Measurements from ENCODE around the gene MSH3. TPM values are rescaled to one million over a fixed set of nuclear protein-coding genes. Genes with fewer than 3 reads are reported as not detected.

Gene MSH3
- total and polyA plus RNA-seq, 2 of the 8 experiments (the other 6 are each of a cell fraction or from before 2014, with no cell fraction given) = 3.6 to 22.6 TPM

DNA sequence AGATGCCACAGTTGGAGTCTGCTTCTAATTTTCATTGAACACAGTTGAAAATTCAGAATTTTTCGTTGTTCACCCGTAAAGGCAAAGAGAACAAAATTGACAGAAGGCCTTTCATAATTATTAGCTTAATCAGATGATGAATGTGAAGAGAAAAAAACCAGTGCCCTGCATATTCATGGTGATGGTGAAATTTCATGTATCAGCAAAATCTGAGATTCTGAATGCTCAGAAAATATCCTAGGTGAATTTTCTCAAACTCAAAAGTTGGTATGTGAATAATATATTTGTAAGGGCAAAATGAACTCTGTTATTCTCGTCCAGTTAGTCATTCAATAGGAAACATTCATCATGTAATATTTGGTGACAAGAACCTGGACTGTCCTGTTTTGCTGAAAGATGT lies 136.2 kb downstream of the MSH3 start:
- DNase-seq (ENCODE audit: low read depth in 1 of 2, low spot score in 2 of 2) = no peak
- H3K79me2 ChIP-seq (ENCODE audit: control insufficient read depth in 1 of 2, insufficient read depth in 2 of 2, low read length in 2 of 2) = no peaks in the 10 kb centered on the region
- H2BK12ac ChIP-seq (ENCODE audit: low read depth, low read length) = no peak overlapping the region
- H3K27ac ChIP-seq (ENCODE audit: low read depth, low read length) = no peak overlapping the region
- H4K5ac ChIP-seq (ENCODE audit: insufficient read length, low read depth, low read length) = no peak overlapping the region
- H4K8ac ChIP-seq (ENCODE audit: extremely low read depth, insufficient read depth, low read length) = no peak overlapping the region
- no peak overlapping the region for H4K91ac ChIP-seq (replicated peaks; ENCODE audit: insufficient read length, low read length)
- ChIA-PET CTCF (ENCODE audit: partially characterized antibody) (interaction anchor here (0.6 to 1.1 kb wide), 3 partner anchors 10 to 375 kb away, joined by 3 read pairs; no protein-coding TSS in a partner anchor), POLR2A (ENCODE audit: partially characterized antibody) (no interaction called here)
- no peak overlapping the region for H2BK5ac ChIP-seq (ENCODE audit: low read depth, low read length)
- H3K4me3 ChIP-seq (ENCODE audit: extremely low read depth in 1 of 4, insufficient read depth in 2 of 4, low read depth in 3 of 4, low read length in 4 of 4) = no peak overlapping the region
- H3K23me2 ChIP-seq (ENCODE audit: low read depth, low read length) = no peaks in the 10 kb centered on the region
- WGBS, 2 experiments (ENCODE audit: extremely low coverage in 1 of 2, insufficient coverage in 1 of 2, insufficient read length in 1 of 2, insufficient replicate concordance in 2 of 2, low coverage in 1 of 2, low lambda C conversion rate in 2 of 2, missing lambda C conversion rate in 1 of 2) = 82% methylated on average over 3 of the region's 3 CpGs; no CpG with 5 or more reads in 1 of the 2 experiments
- H3K4ac ChIP-seq (replicated peaks; ENCODE audit: insufficient read length, low read depth, low read length) = no peak overlapping the region
- no peak overlapping the region for H3K14ac ChIP-seq (ENCODE audit: insufficient read length)
- no peak overlapping the region for H2AFZ ChIP-seq (ENCODE audit: low read length)
- H3K4me1 ChIP-seq (replicated peaks in 1 of 4; ENCODE audit: control insufficient read depth in 3 of 4, insufficient read depth in 4 of 4, low read length in 3 of 4) = peaks cover 0 to 5% (median 0%) of the 10 kb centered on the region in 4 experiments; a peak in 1 of 7 replicates
- H2BK120ac ChIP-seq (replicated peaks; ENCODE audit: low read depth, low read length) = no peak overlapping the region
- no peaks in the 10 kb centered on the region for H3K9me3 ChIP-seq (ENCODE audit: insufficient read depth in 2 of 2, low read depth in 1 of 2, low read length in 1 of 2)
- no peak overlapping the region for H2BK20ac ChIP-seq (ENCODE audit: low read length)
- H3K4me2 ChIP-seq (ENCODE audit: insufficient read depth in 1 of 2, low read depth in 2 of 2, low read length in 2 of 2) = no peak overlapping the region
- no peak overlapping the region for H3K56ac ChIP-seq (replicated peaks; ENCODE audit: insufficient read length, low read depth, low read length)
- no peaks in the 10 kb centered on the region for H3K79me1 ChIP-seq (ENCODE audit: low read depth, low read length)
- no peak overlapping the region for H3K23ac ChIP-seq (ENCODE audit: insufficient read length)
- no peaks in the 10 kb centered on the region for H3K27me3 ChIP-seq (replicated peaks in 1 of 4; ENCODE audit: control insufficient read depth in 3 of 4, extremely low read depth in 1 of 4, insufficient read depth in 3 of 4, low read length in 3 of 4)
- FAIRE-seq = no peak
- H3K36me3 ChIP-seq (ENCODE audit: control insufficient read depth in 2 of 4, insufficient read depth in 4 of 4, low read length in 3 of 4) = peaks cover 0 to 9% (median 1%) of the 10 kb centered on the region in 4 experiments; a peak in 3 of 8 replicates
- H2AK5ac ChIP-seq (ENCODE audit: low read depth, low read length) = no peak overlapping the region
- H3K9ac ChIP-seq (replicated peaks in 1 of 4; ENCODE audit: extremely low read depth in 1 of 4, low read depth in 3 of 4, low read length in 3 of 4) = no peak overlapping the region
- no peak overlapping the region for H3K18ac ChIP-seq (ENCODE audit: extremely low read depth, low read length)
- H4K20me1 ChIP-seq (replicated peaks in 1 of 2; ENCODE audit: control insufficient read depth in 1 of 2, insufficient read depth in 2 of 2, low read length in 2 of 2) = no peaks in the 10 kb centered on the region
- no peak overlapping the region for H2BK15ac ChIP-seq (ENCODE audit: low read length)
- TF ChIP-seq TAF7 (optimal IDR thresholded peaks at IDR 0.05; ENCODE audit: borderline replicate concordance, low read depth, low read length) (no peak), EP300 (IDR thresholded peaks at IDR 0.05; ENCODE audit: borderline replicate concordance in 1 of 2, low read depth in 2 of 2, low read length in 2 of 2) (no peak), POLR2AphosphoS5 (IDR thresholded peaks at IDR 0.05; ENCODE audit: low read depth, low read length) (no peak)
- TF ChIP-seq, protein P1, sequence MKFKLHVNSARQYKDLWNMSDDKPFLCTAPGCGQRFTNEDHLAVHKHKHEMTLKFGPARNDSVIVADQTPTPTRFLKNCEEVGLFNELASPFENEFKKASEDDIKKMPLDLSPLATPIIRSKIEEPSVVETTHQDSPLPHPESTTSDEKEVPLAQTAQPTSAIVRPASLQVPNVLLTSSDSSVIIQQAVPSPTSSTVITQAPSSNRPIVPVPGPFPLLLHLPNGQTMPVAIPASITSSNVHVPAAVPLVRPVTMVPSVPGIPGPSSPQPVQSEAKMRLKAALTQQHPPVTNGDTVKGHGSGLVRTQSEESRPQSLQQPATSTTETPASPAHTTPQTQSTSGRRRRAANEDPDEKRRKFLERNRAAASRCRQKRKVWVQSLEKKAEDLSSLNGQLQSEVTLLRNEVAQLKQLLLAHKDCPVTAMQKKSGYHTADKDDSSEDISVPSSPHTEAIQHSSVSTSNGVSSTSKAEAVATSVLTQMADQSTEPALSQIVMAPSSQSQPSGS (IDR thresholded peaks at IDR 0.05; ENCODE audit: low read length) = no peak

Measured in H1 (cell line).